ENCODE data around the gene NPAS2.

The NPAS2 gene

GRCh38 chr2:100799686-100800085 is 20.3 kb upstream of the NPAS2 start:
- no peak for DNase-seq

GRCh38 chr2:100800915-100801314 is 19.0 kb upstream of the NPAS2 start:
- DNase-seq = no peak

GRCh38 chr2:100801402-100801801 is 18.5 kb upstream of the NPAS2 start:
- DNase-seq = no peak

GRCh38 chr2:100802066-100802465 is 17.9 kb upstream of the NPAS2 start:
- no peak for DNase-seq

- no peak for DNase-seq
Observed at GRCh38 chr2:100803334-100803733, 16.6 kb upstream of the NPAS2 start.

- DNase-seq = no peak
Observed at GRCh38 chr2:100806550-100806949, 13.4 kb upstream of the NPAS2 start.

GRCh38 chr2:100807707-100808106 is 12.2 kb upstream of the NPAS2 start:
- DNase-seq = no peak

- no peak for DNase-seq
Observed at GRCh38 chr2:100808582-100808981, 11.4 kb upstream of the NPAS2 start.

GRCh38 chr2:100809506-100809905 is 10.4 kb upstream of the NPAS2 start:
- no peak for DNase-seq

GRCh38 chr2:100810603-100811145 is 9.3 kb upstream of the NPAS2 start:
- DNase-seq = no peak

- no peak for DNase-seq
Observed at GRCh38 chr2:100812116-100812515, 7.8 kb upstream of the NPAS2 start.

GRCh38 chr2:100812573-100812972 is 7.4 kb upstream of the NPAS2 start:
- no peak for DNase-seq

GRCh38 chr2:100813527-100813926 is 6.4 kb upstream of the NPAS2 start:
- DNase-seq = no peak

- no peak for DNase-seq
Observed at GRCh38 chr2:100814043-100814442, 5.9 kb upstream of the NPAS2 start.

GRCh38 chr2:100814453-100814852 is 5.5 kb upstream of the NPAS2 start:
- DNase-seq = no peak

- no peak for DNase-seq
Observed at GRCh38 chr2:100817388-100817985, 2.5 kb upstream of the NPAS2 start.

GRCh38 chr2:100818003-100818605 is 1.8 kb upstream of the NPAS2 start:
- no peak for DNase-seq

- DNase-seq = no peak
Observed at GRCh38 chr2:100818606-100819369, 1.2 kb upstream of the NPAS2 start.

- DNase-seq = no peak
Observed at GRCh38 chr2:100820273-100820522, 259 bp downstream of the NPAS2 start.

- no peak for DNase-seq
Observed at GRCh38 chr2:100820523-100821254, 750 bp downstream of the NPAS2 start.

- no peak for DNase-seq
Observed at GRCh38 chr2:100821255-100821910, 1.4 kb downstream of the NPAS2 start.

GRCh38 chr2:100821911-100822265 is 1.9 kb downstream of the NPAS2 start:
- no peak for DNase-seq

- DNase-seq = no peak
Observed at GRCh38 chr2:100822587-100823248, 2.8 kb downstream of the NPAS2 start.

Data from activated CD4-positive, alpha-beta T cell treated with anti-CD3 and anti-CD28 coated beads for 1 hour (primary cell).